ENCODE measurements around the gene FKBP5. TPM values are rescaled to one million over a fixed set of nuclear protein-coding genes. Genes with fewer than 3 reads are reported as not detected.

The FKBP5 gene
- total RNA-seq, 1 experiment from 2014 or later, result 33.9 TPM

- no peaks in the 10 kb centered on the region for H3K27me3 ChIP-seq (ENCODE audit: insufficient read depth, low read length)
- H4K5ac ChIP-seq (ENCODE audit: insufficient read length, low read depth, low read length), result no peak overlapping the region
- H4K91ac ChIP-seq (ENCODE audit: insufficient read length, low read depth, low read length), result no peak overlapping the region
- no peak overlapping the region for H3K23ac ChIP-seq (ENCODE audit: insufficient read length, low read depth, low read length)
- H2BK12ac ChIP-seq (ENCODE audit: insufficient read length, low read depth, low read length), result no peak overlapping the region
- H3K18ac ChIP-seq (ENCODE audit: insufficient read length, low read depth, low read length), result no peak overlapping the region
- no peak overlapping the region for H3T11ph ChIP-seq (ENCODE audit: low read length)
- H3K79me2 ChIP-seq (ENCODE audit: insufficient read depth, low read length), result no peaks in the 10 kb centered on the region
- Mint-ChIP-seq H3K9me3 (peaks cover 7% of the 10 kb centered on the region in 2 experiments; a peak in 4 of 5 replicates), H3K36me3 (ENCODE audit: insufficient read depth in 1 of 3, low read depth in 3 of 3) (peaks cover 2 to 4% (median 2%) of the 10 kb centered on the region in 3 experiments; a peak in 2 of 7 replicates), H3K4me1 (no peaks in the 10 kb centered on the region), H3K27ac (no peak overlapping the region), H3K4me3 (no peak overlapping the region), H3K27me3 (ENCODE audit: low read depth) (no peaks in the 10 kb centered on the region)
- H3K14ac ChIP-seq (ENCODE audit: insufficient read depth, low read length), result no peak overlapping the region
- no peak overlapping the region for H2AFZ ChIP-seq (ENCODE audit: low read length)
- no peak overlapping the region for H2BK15ac ChIP-seq (ENCODE audit: low read depth, low read length)
- TF ChIP-seq CTCF (conservative IDR thresholded peaks at IDR 0.05), result no peak
- no peaks in the 10 kb centered on the region for H3K4me1 ChIP-seq (ENCODE audit: insufficient read depth, low read length)
- no peak overlapping the region for H2BK20ac ChIP-seq (ENCODE audit: low read depth, low read length, poor library complexity, severe bottlenecking)
- no peaks in the 10 kb centered on the region for H3K79me1 ChIP-seq (ENCODE audit: insufficient read depth, low read depth, low read length, poor library complexity, severe bottlenecking)
- H3K23me2 ChIP-seq (ENCODE audit: insufficient read length, low read depth, low read length, poor library complexity, severe bottlenecking), result no peaks in the 10 kb centered on the region
- no peak overlapping the region for H2BK120ac ChIP-seq (ENCODE audit: low read depth, low read length, poor library complexity, severe bottlenecking)
- H3K27ac ChIP-seq (ENCODE audit: insufficient read length, low read depth, low read length), result no peak overlapping the region
- H3K56ac ChIP-seq (ENCODE audit: insufficient read length, low read depth, low read length), result no peak overlapping the region
- no peak for DNase-seq
- no peaks in the 10 kb centered on the region for H4K20me1 ChIP-seq (ENCODE audit: control insufficient read depth, insufficient read depth, insufficient read length)
- H2BK5ac ChIP-seq (ENCODE audit: insufficient read length, low read length), result no peak overlapping the region
- no peaks in the 10 kb centered on the region for H3K9me3 ChIP-seq (ENCODE audit: control insufficient read depth, low read depth, low read length)
- H3K4ac ChIP-seq (ENCODE audit: low read depth, low read length), result no peak overlapping the region
- H2AK5ac ChIP-seq (ENCODE audit: insufficient read length, low read length), result no peak overlapping the region
- no peak overlapping the region for H3K4me2 ChIP-seq (ENCODE audit: insufficient read depth, insufficient read length, low read length)
- H4K8ac ChIP-seq (replicated peaks; ENCODE audit: insufficient read length, low read depth, low read length), result no peak overlapping the region
- no peak overlapping the region for H3K9ac ChIP-seq (ENCODE audit: extremely low read depth, insufficient read length, low read length)
These were observed 14.8 kb upstream of the FKBP5 start for GRCh38 chr6:35703554-35703953.
